KBM-7 (cell line): ENCODE results near the gene C19orf67.

ENCODE experiments used
- DNase-seq: peaks from one replicate; pipeline ENCODE4 v3.0.0-alpha.2; 2015
- in situ Hi-C: fragments of 300-500 bp; cut with MboI; formaldehyde crosslinking; loops from 2 replicates; pipeline ENCODE4 v1.14.3; 2020; ENCODE audit warnings: low sequenced_read_pairs, low pct_unique_long_range_greater_than_20kb, mixed read lengths

The C19orf67 gene

GRCh38 chr19:14112051-14112808 is 26.6 kb upstream of the C19orf67 start:
- in situ Hi-C loops, result no loop called here
- DNase-seq, result no peak

- DNase-seq, result no peak
- in situ Hi-C loops, result no loop called here
Measured at GRCh38 chr19:14111486-14111885, 25.9 kb upstream of the C19orf67 start.

GRCh38 chr19:14110650-14111049 is 25.1 kb upstream of the C19orf67 start:
- in situ Hi-C loops, result no loop called here
- no peak for DNase-seq

GRCh38 chr19:14107581-14108461 is 22.2 kb upstream of the C19orf67 start:
- in situ Hi-C loops, result no loop called here
- no peak for DNase-seq

GRCh38 chr19:14106840-14107239 is 21.3 kb upstream of the C19orf67 start:
- no peak for DNase-seq
- in situ Hi-C loops, result no loop called here

- in situ Hi-C loops, result no loop called here
- no peak for DNase-seq
Measured at GRCh38 chr19:14105680-14106079, 20.1 kb upstream of the C19orf67 start.

GRCh38 chr19:14103310-14103709 is 17.7 kb upstream of the C19orf67 start:
- DNase-seq, result no peak
- in situ Hi-C loops, result no loop called here

GRCh38 chr19:14102756-14103155 is 17.2 kb upstream of the C19orf67 start:
- DNase-seq, result no peak

GRCh38 chr19:14102102-14102696 is 16.6 kb upstream of the C19orf67 start:
- in situ Hi-C loops, result no loop called here
- DNase-seq, result no peak

More at GRCh38 chr19:14102756-14103155, 17.2 kb upstream of the C19orf67 start:
- in situ Hi-C loops, result no loop called here

GRCh38 chr19:14101003-14101545 is 15.5 kb upstream of the C19orf67 start:
- in situ Hi-C loops, result no loop called here
- DNase-seq, result no peak

GRCh38 chr19:14097532-14098151 is 12.1 kb upstream of the C19orf67 start:
- in situ Hi-C loops, result no loop called here
- DNase-seq, result no peak

- in situ Hi-C loops, result no loop called here
- DNase-seq, result no peak
Measured at GRCh38 chr19:14096272-14096992, 10.8 kb upstream of the C19orf67 start.

- in situ Hi-C loops, result no loop called here
- no peak for DNase-seq
Measured at GRCh38 chr19:14094854-14095253, 9.3 kb upstream of the C19orf67 start.

- in situ Hi-C loops, result no loop called here
- no peak for DNase-seq
Measured at GRCh38 chr19:14093117-14093823, 7.7 kb upstream of the C19orf67 start.

GRCh38 chr19:14091813-14092462 is 6.4 kb upstream of the C19orf67 start:
- DNase-seq, result no peak
- in situ Hi-C loops, result no loop called here

- peak; percentile 86 for DNase-seq
Measured at GRCh38 chr19:14091081-14091812, 5.7 kb upstream of the C19orf67 start.

GRCh38 chr19:14090509-14091080 is 5.0 kb upstream of the C19orf67 start, which contains the start of gene SAMD1:
TSS of gene SAMD1 (minus strand) at chr19:14090751.
- in situ Hi-C loops, result no loop called here

More at GRCh38 chr19:14091081-14091812, 5.7 kb upstream of the C19orf67 start:
- in situ Hi-C loops, result no loop called here

More at GRCh38 chr19:14090509-14091080, 5.0 kb upstream of the C19orf67 start, which contains the start of gene SAMD1:
- peak; percentile 48 for DNase-seq
